Gastroesophageal sphincter (tissue), 3 donors: ENCODE data around the gene CFAP45.

Experiments
- CTCF ChIP-seq, 4 experiments: fragments of 200-600 bp in 2 of 4; fragments of 450-650 bp in 2 of 4; sonication (generic) in 1 of 4; IDR thresholded peaks; one replicate each; pipeline ENCODE4 v1.5.1; 2017 to 2019; ENCODE audit warnings: antibody characterized with exemption in 4 of 4, mild to moderate bottlenecking in 2 of 4, moderate library complexity in 2 of 4
- POLR2AphosphoS5 ChIP-seq: sonication (generic); formaldehyde crosslinking; IDR thresholded peaks from one replicate; pipeline ENCODE4 v1.6.1; 2017; ENCODE audit warnings: antibody characterized with exemption

GRCh38 chr1:159942632-159943277, 42.8 kb upstream of the CFAP45 start:
- TF ChIP-seq CTCF (IDR thresholded peaks at IDR 0.05) (no peak), POLR2AphosphoS5 (no peak)
